Esophagus squamous epithelium (tissue), 5 donors: Measurements from ENCODE around the gene PQBP1. TPM values are rescaled to one million over a fixed set of nuclear protein-coding genes. Genes with fewer than 3 reads are reported as not detected.
"Not testable (repeated sequence)": the region's sequence is repeated elsewhere in the genome, so short reads cannot be mapped to it uniquely, and the experiment has no call there.

Experiments
- DNase-seq: peaks from one replicate; lab custom pipeline; 2025; lab: John Stamatoyannopoulos, UW
- H3K27ac ChIP-seq, 4 donors: fragments of 200-600 bp; sonication (generic); one replicate each; pipeline ENCODE4 v1.5.1; 2016 to 2019; ENCODE audit warnings: mild to moderate bottlenecking in 1 of 4
- H3K27me3 ChIP-seq, 4 donors: fragments of 200-600 bp; sonication (generic); 1 replicate in 3 of 4; 2 replicates in 1 of 4; pipeline versions ENCODE4 v1.5.1 to v1.6.0; 2017 to 2021; ENCODE audit warnings: antibody characterized with exemption in 1 of 4
- H3K36me3 ChIP-seq, 3 donors: fragments of 200-600 bp; sonication (generic); one replicate each; pipeline ENCODE4 v1.5.1; 2016 to 2019
- H3K4me1 ChIP-seq, 3 donors: fragments of 200-600 bp; sonication (generic); one replicate each; pipeline ENCODE4 v1.5.1; 2017 to 2019
- H3K4me3 ChIP-seq, 4 donors: fragments of 200-600 bp; sonication (generic); 1 replicate in 3 of 4; 2 replicates in 1 of 4; pipeline ENCODE4 v1.5.1; 2016 to 2019; ENCODE audit warnings: mild to moderate bottlenecking in 2 of 4, moderate library complexity in 1 of 4
- H3K9me3 ChIP-seq, 3 donors: fragments of 200-600 bp; sonication (generic); one replicate each; pipeline ENCODE4 v1.5.1; 2016 to 2019
- CTCF ChIP-seq, 6 experiments: fragments of 450-650 bp in 4 of 6; fragments of 200-600 bp in 2 of 6; sonication (generic) in 2 of 6; IDR thresholded peaks; one replicate each; pipeline ENCODE4 v1.5.1; 2016 to 2019; ENCODE audit warnings: antibody characterized with exemption in 6 of 6, mild to moderate bottlenecking in 4 of 6, moderate library complexity in 4 of 6
- POLR2A ChIP-seq, 4 donors: fragments of 450-650 bp; IDR thresholded peaks; one replicate each; pipeline ENCODE4 v1.6.1; 2017; ENCODE audit warnings: antibody characterized with exemption in 4 of 4, mild to moderate bottlenecking in 4 of 4, moderate library complexity in 3 of 4
- WGBS, 2 donors: methylation state at CpG; one replicate each; pipeline ENCODE4 v1.1.5; 2018; 5-methylcytosine and 5-hydroxymethylcytosine counted together
- intact Hi-C: fragments of 100-400 bp; cut with DNase I; formaldehyde crosslinking; loops from one replicate; pipeline ENCODE4 v1.15.0; 2022
- total RNA-seq, 4 donors: library from RNA; depleted of rRNA; stranded (reverse); fragments of >200 nt; gene quantifications; one replicate each; pipeline ENCODE4 v1.1.0, GENCODE V29; 2016
- donor health status: DM: yes; HTN: yes; CAD: no.

Gene PQBP1
- total RNA-seq, 4 donors from 2014 or later: 45.3 to 87.4 (median 53.0) TPM

GRCh38 chrX:48864210-48864609 is 33.5 kb upstream of the PQBP1 start:
- no peak for TF ChIP-seq POLR2A (IDR thresholded peaks at IDR 0.05)
- Histone ChIP-seq H3K27ac (no peak overlapping the region), H3K9me3 (no peaks in the 10 kb centered on the region), H3K4me1 (no peaks in the 10 kb centered on the region), H3K27me3 (no peaks in the 10 kb centered on the region), H3K36me3 (no peaks in the 10 kb centered on the region), H3K4me3 (no peak overlapping the region)
- 26 to 45% methylated on average over 4 of the region's 4 CpGs for WGBS, 2 donors
- no peak for DNase-seq
- intact Hi-C loops: no loop called here

- H3K27ac ChIP-seq, H3K4me1 ChIP-seq, H3K27me3 ChIP-seq, H3K9me3 ChIP-seq, intact Hi-C loops, H3K4me3 ChIP-seq, DNase-seq, H3K36me3 ChIP-seq: not testable (repeated sequence)
- WGBS, 2 donors: 50 to 68% methylated on average over 1 to 2 of the region's 2 CpGs
Measured at GRCh38 chrX:48872017-48872416, 25.7 kb upstream of the PQBP1 start.

GRCh38 chrX:48876944-48877343 is 20.8 kb upstream of the PQBP1 start:
- intact Hi-C loops, H3K4me3 ChIP-seq, H3K4me1 ChIP-seq, H3K27me3 ChIP-seq, DNase-seq, H3K27ac ChIP-seq, H3K36me3 ChIP-seq, H3K9me3 ChIP-seq: not testable (repeated sequence)
- 43 to 60% methylated on average over 3 to 4 of the region's 4 CpGs for WGBS, 2 donors

GRCh38 chrX:48883729-48884128 is 14.0 kb upstream of the PQBP1 start:
- Histone ChIP-seq H3K4me3 (no peak overlapping the region), H3K36me3 (no peaks in the 10 kb centered on the region), H3K27ac (no peak overlapping the region), H3K4me1 (no peaks in the 10 kb centered on the region), H3K27me3 (no peaks in the 10 kb centered on the region), H3K9me3 (no peaks in the 10 kb centered on the region)
- DNase-seq: no peak
- intact Hi-C loops: no loop called here
- 77 to 80% methylated on average over 9 to 10 of the region's 10 CpGs for WGBS, 2 donors
- TF ChIP-seq CTCF (IDR thresholded peaks at IDR 0.05): no peak
- TF ChIP-seq POLR2A (IDR thresholded peaks at IDR 0.05): no peak

GRCh38 chrX:48886586-48886985 is 11.1 kb upstream of the PQBP1 start:
- H3K27ac ChIP-seq, H3K4me1 ChIP-seq, intact Hi-C loops, H3K4me3 ChIP-seq, DNase-seq, H3K27me3 ChIP-seq, H3K36me3 ChIP-seq, H3K9me3 ChIP-seq: not testable (repeated sequence)
- WGBS, 2 donors: 70 to 73% methylated on average over 3 to 5 of the region's 5 CpGs

GRCh38 chrX:48890296-48890925 is 7.3 kb upstream of the PQBP1 start:
- 17 to 64% methylated on average over 14 to 15 of the region's 15 CpGs for WGBS, 2 donors
- no peak for DNase-seq

More at GRCh38 chrX:48890296-48890925, 7.3 kb upstream of the PQBP1 start:
- Histone ChIP-seq H3K27ac (peak overlapping the region; percentile 21 to 86 (median 71)), H3K4me1 (peaks cover 0 to 18% (median 4%) of the 10 kb centered on the region in 3 donors), H3K27me3 (no peaks in the 10 kb centered on the region), H3K4me3 (peak overlapping the region; percentile 49 to 80 (median 59)), H3K36me3 (peaks cover 0 to 27% (median 0%) of the 10 kb centered on the region in 3 donors), H3K9me3 (no peaks in the 10 kb centered on the region)
- TF ChIP-seq POLR2A (IDR thresholded peaks at IDR 0.05) (no peak), CTCF (IDR thresholded peaks at IDR 0.05) (no peak)
- intact Hi-C loops: no loop called here
